ENCODE measurements around the gene PORCN.

GRCh38 chrX:48496660-48497059, 12.1 kb upstream of the PORCN start:
- TF ChIP-seq MAFK (IDR thresholded peaks at IDR 0.05; ENCODE audit: low read length) (no peak), CBX5 (IDR thresholded peaks at IDR 0.05; ENCODE audit: borderline replicate concordance, low read depth) (no peak), VEZF1 (CRISPR knock-in tag; IDR thresholded peaks at IDR 0.05) (no peak)
- TF ChIP-seq, protein P1, sequence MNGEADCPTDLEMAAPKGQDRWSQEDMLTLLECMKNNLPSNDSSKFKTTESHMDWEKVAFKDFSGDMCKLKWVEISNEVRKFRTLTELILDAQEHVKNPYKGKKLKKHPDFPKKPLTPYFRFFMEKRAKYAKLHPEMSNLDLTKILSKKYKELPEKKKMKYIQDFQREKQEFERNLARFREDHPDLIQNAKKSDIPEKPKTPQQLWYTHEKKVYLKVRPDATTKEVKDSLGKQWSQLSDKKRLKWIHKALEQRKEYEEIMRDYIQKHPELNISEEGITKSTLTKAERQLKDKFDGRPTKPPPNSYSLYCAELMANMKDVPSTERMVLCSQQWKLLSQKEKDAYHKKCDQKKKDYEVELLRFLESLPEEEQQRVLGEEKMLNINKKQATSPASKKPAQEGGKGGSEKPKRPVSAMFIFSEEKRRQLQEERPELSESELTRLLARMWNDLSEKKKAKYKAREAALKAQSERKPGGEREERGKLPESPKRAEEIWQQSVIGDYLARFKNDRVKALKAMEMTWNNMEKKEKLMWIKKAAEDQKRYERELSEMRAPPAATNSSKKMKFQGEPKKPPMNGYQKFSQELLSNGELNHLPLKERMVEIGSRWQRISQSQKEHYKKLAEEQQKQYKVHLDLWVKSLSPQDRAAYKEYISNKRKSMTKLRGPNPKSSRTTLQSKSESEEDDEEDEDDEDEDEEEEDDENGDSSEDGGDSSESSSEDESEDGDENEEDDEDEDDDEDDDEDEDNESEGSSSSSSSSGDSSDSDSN (IDR thresholded peaks at IDR 0.05; ENCODE audit: borderline replicate concordance in 1 of 2, low read depth in 2 of 2, low read length in 2 of 2), result no peak
